Liver (tissue), 9 donors: ENCODE measurements around the gene RIOK1. TPM values are rescaled to one million over a fixed set of nuclear protein-coding genes. Genes with fewer than 3 reads are reported as not detected.
"Not testable (repeated sequence)": the region's sequence is repeated elsewhere in the genome, so short reads cannot be mapped to it uniquely, and the experiment has no call there.

Source experiments
- DNase-seq: peaks from one replicate; pipeline ENCODE4 v3.0.0-alpha.2; 2017; ENCODE audit warnings: low spot score
- H3K27ac ChIP-seq, 2 donors: one replicate each; pipeline ENCODE4 v1.7.0; 2013; ENCODE audit warnings: inconsistent platforms in 2 of 2, low read length in 2 of 2, control low read depth in 1 of 2, low read depth in 1 of 2, mild to moderate bottlenecking in 1 of 2
- H3K27me3 ChIP-seq, 4 donors: one replicate each; pipeline versions ENCODE4 v1.6.1 to v1.7.0; 2013; ENCODE audit warnings: low read length in 3 of 4, inconsistent platforms in 1 of 4, mild to moderate bottlenecking in 1 of 4, moderate library complexity in 1 of 4; ENCODE audit not compliant: control insufficient read depth in 4 of 4, insufficient read depth in 4 of 4
- H3K36me3 ChIP-seq, 4 donors: one replicate each; pipeline versions ENCODE4 v1.6.1 to v1.7.0; 2013; ENCODE audit warnings: low read length in 3 of 4, mild to moderate bottlenecking in 3 of 4, low read depth in 1 of 4, moderate library complexity in 1 of 4; ENCODE audit not compliant: control insufficient read depth in 4 of 4, insufficient read depth in 3 of 4
- H3K4me1 ChIP-seq, 4 donors: one replicate each; pipeline versions ENCODE4 v1.6.1 to v1.7.0; 2013; ENCODE audit warnings: low read length in 3 of 4, mild to moderate bottlenecking in 3 of 4, moderate library complexity in 1 of 4; ENCODE audit not compliant: control insufficient read depth in 4 of 4, insufficient read depth in 4 of 4
- H3K4me3 ChIP-seq, 3 donors: one replicate each; pipeline versions ENCODE4 v1.6.1 to v1.7.0; 2013; ENCODE audit warnings: low read length in 3 of 3, control low read depth in 1 of 3, low read depth in 1 of 3, mild to moderate bottlenecking in 1 of 3
- H3K9ac ChIP-seq, 2 donors: one replicate each; pipeline ENCODE4 v1.7.0; 2013; ENCODE audit warnings: low read length in 2 of 2, mild to moderate bottlenecking in 2 of 2, moderate library complexity in 2 of 2, control low read depth in 1 of 2, low read depth in 1 of 2
- H3K9me3 ChIP-seq, 4 donors: one replicate each; pipeline versions ENCODE4 v1.6.1 to v1.7.0; 2013; ENCODE audit warnings: low read length in 3 of 4; ENCODE audit not compliant: control insufficient read depth in 4 of 4
- EGR1 ChIP-seq, 2 donors: IDR thresholded peaks; 2 replicates each; pipeline ENCODE4 v1.6.1; 2016 to 2018; ENCODE audit warnings: antibody characterized with exemption in 2 of 2, low read depth in 2 of 2
- FOXA1 ChIP-seq: IDR thresholded peaks from 2 replicates; pipeline ENCODE4 v1.6.1; 2016; ENCODE audit warnings: antibody characterized with exemption
- FOXA2 ChIP-seq: IDR thresholded peaks from 2 replicates; pipeline ENCODE4 v1.6.1; 2016; ENCODE audit warnings: antibody characterized with exemption
- GABPA ChIP-seq, 2 donors: IDR thresholded peaks in 1 of 2; conservative IDR thresholded peaks in 1 of 2; 2 replicates each; pipeline ENCODE4 v1.6.1; 2016; ENCODE audit warnings: antibody characterized with exemption in 2 of 2, mild to moderate bottlenecking in 1 of 2, moderate library complexity in 1 of 2
- HNF4A ChIP-seq, 2 donors: conservative IDR thresholded peaks; 2 replicates each; pipeline ENCODE4 v1.6.1; 2016; ENCODE audit warnings: antibody characterized with exemption in 2 of 2, mild to moderate bottlenecking in 2 of 2
- HNF4G ChIP-seq: IDR thresholded peaks from 2 replicates; pipeline ENCODE4 v1.6.1; 2016; ENCODE audit warnings: antibody characterized with exemption
- JUND ChIP-seq, 2 donors: IDR thresholded peaks; 2 replicates each; pipeline ENCODE4 v1.6.1; 2016; ENCODE audit warnings: antibody characterized with exemption in 2 of 2
- MAX ChIP-seq: IDR thresholded peaks from 2 replicates; pipeline ENCODE4 v1.6.1; 2016; ENCODE audit warnings: antibody characterized with exemption
- NR2F2 ChIP-seq: IDR thresholded peaks from 2 replicates; pipeline ENCODE4 v1.6.1; 2016; ENCODE audit warnings: antibody characterized with exemption
- RAD21 ChIP-seq, 2 donors: IDR thresholded peaks; 2 replicates each; pipeline ENCODE4 v1.6.1; 2016; ENCODE audit warnings: antibody characterized with exemption in 2 of 2, mild to moderate bottlenecking in 2 of 2
- RXRA ChIP-seq, 2 donors: IDR thresholded peaks; 2 replicates each; pipeline ENCODE4 v1.6.1; 2017 to 2018; ENCODE audit warnings: antibody characterized with exemption in 2 of 2, mild to moderate bottlenecking in 1 of 2
- SP1 ChIP-seq: IDR thresholded peaks from 2 replicates; pipeline ENCODE4 v1.6.1; 2018; ENCODE audit warnings: antibody characterized with exemption, mild to moderate bottlenecking
- TAF1 ChIP-seq: conservative IDR thresholded peaks from 2 replicates; pipeline ENCODE4 v1.6.1; 2016; ENCODE audit warnings: antibody characterized with exemption, mild to moderate bottlenecking
- WGBS: extraction: QIAGEN DNeasy Blood & Tissue Kit; methylation state at CpG from one replicate; pipeline ENCODE4 v1.1.7; 2013; 5-methylcytosine and 5-hydroxymethylcytosine counted together
- polyA plus RNA-seq, 2 donors: library from polyadenylated mRNA; stranded (reverse) in 1 of 2; unstranded in 1 of 2; fragments of 200-250 nt in 1 of 2; fragments of >200 nt in 1 of 2; fragmentation: Nextera tagmentation in 1 of 2; extraction: Ambion mirVana in 1 of 2; gene quantifications; one replicate each; pipeline versions ENCODE4 v1.2.1 to v1.2.3, GENCODE V29; 2013 to 2015
- total RNA-seq, 2 donors: library from RNA; depleted of rRNA; stranded (reverse); fragments of >200 nt; gene quantifications; one replicate each; pipeline ENCODE4 v1.2.3, GENCODE V29; 2014
- TF ChIP-seq, protein P1 (sequence below): IDR thresholded peaks from 2 replicates; pipeline ENCODE4 v1.6.1; 2016; ENCODE audit warnings: antibody characterized with exemption
- TF ChIP-seq, protein P2 (sequence below): fragments of 150-350 bp; IDR thresholded peaks from 2 replicates; pipeline ENCODE4 v1.5.1; 2017; ENCODE audit warnings: improper control_type of control experiment, low read depth, low read length; ENCODE audit not compliant: missing input control
- donor health status: healthy.
- donor health status: healthy.
- donor health status: healthy.
- donor health status: healthy.
- donor health status: healthy.

Gene RIOK1
- total and polyA plus RNA-seq, 4 donors, result 4.8 to 10.0 (median 6.6) TPM

- WGBS, result 79% methylated on average over 5 of the region's 5 CpGs
- Histone ChIP-seq H3K27ac (no peak overlapping the region), H3K36me3 (no peaks in the 10 kb centered on the region), H3K4me1 (no peaks in the 10 kb centered on the region), H3K9me3 (no peaks in the 10 kb centered on the region), H3K9ac (no peak overlapping the region), H3K27me3 (no peaks in the 10 kb centered on the region), H3K4me3 (no peak overlapping the region)
- TF ChIP-seq FOXA1, result no peak
- no peak for TF ChIP-seq GABPA (IDR thresholded peaks at IDR 0.05 in 1 of 2, conservative IDR thresholded peaks at IDR 0.05 in 1 of 2)
- no peak for TF ChIP-seq RAD21 (IDR thresholded peaks at IDR 0.05)
- no peak for TF ChIP-seq SP1
- TF ChIP-seq, protein P1, sequence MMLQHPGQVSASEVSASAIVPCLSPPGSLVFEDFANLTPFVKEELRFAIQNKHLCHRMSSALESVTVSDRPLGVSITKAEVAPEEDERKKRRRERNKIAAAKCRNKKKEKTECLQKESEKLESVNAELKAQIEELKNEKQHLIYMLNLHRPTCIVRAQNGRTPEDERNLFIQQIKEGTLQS, result no peak
- TF ChIP-seq FOXA2, result no peak
- TF ChIP-seq NR2F2, result no peak
- TF ChIP-seq EGR1 (IDR thresholded peaks at IDR 0.05; ENCODE audit: low read depth in 2 of 2), result no peak
- no peak for DNase-seq
Measured at GRCh38 chr6:7454696-7455358, 65.2 kb downstream of the RIOK1 start.

GRCh38 chr6:7456302-7456701 lies 66.7 kb downstream of the RIOK1 start:
- WGBS, result 93% methylated on average over 31 of the region's 31 CpGs

DNA sequence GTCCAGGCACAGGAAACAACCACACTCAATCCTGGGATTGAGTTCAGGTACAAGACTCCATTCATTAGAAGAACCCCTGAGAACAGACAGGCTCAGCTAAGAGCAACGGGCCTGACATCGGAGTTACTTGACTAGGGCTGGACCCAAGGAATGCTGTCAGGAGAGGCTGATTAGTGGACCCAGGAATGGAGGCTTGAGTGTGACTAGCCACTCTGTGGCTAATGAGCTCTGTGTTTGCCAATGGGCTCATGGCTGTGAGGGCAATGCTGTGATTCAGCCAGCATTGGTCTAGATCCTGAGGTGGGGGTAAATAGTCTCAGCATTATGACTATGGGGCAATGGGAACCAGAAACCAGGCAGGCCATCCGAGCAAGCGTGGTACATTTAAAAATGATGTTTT lies 71.8 kb downstream of the RIOK1 start:
- no peak for DNase-seq

More at GRCh38 chr6:7456302-7456701, 66.7 kb downstream of the RIOK1 start:
- not testable (repeated sequence) for H3K9ac ChIP-seq, H3K9me3 ChIP-seq, H3K4me3 ChIP-seq, H3K36me3 ChIP-seq, DNase-seq, H3K27ac ChIP-seq, H3K4me1 ChIP-seq, H3K27me3 ChIP-seq

DNA sequence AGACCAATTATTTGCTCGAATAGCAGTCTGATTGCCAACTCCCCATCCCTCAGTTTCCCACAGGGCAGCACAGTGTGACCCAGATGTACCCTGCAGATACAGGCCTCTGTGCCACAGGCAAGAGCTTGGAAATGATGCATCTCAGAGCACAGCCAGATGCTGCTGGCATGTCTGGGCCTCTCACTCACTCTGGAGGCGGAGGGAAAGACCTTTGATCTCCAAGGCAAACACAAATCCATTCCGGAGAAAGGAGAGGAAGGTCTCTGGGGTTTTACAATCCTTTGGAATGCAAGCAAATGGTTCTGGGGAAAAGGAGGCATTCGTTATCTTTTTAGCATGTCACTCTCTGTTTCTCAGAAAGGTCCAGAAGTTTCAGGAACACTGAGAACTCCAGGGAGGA lies 74.2 kb downstream of the RIOK1 start:
- Histone ChIP-seq H3K27ac (no peak overlapping the region), H3K9me3 (no peaks in the 10 kb centered on the region), H3K36me3 (no peaks in the 10 kb centered on the region), H3K9ac (no peak overlapping the region), H3K4me1 (no peaks in the 10 kb centered on the region), H3K27me3 (no peaks in the 10 kb centered on the region), H3K4me3 (no peak overlapping the region)
- 51% methylated on average over 4 of the region's 4 CpGs for WGBS
- no peak for DNase-seq
- TF ChIP-seq RXRA (IDR thresholded peaks at IDR 0.05), result no peak
- no peak for TF ChIP-seq NR2F2
- TF ChIP-seq GABPA (IDR thresholded peaks at IDR 0.05 in 1 of 2, conservative IDR thresholded peaks at IDR 0.05 in 1 of 2), result no peak
- TF ChIP-seq SP1, result no peak
- TF ChIP-seq HNF4G, result no peak
- TF ChIP-seq, protein P2, sequence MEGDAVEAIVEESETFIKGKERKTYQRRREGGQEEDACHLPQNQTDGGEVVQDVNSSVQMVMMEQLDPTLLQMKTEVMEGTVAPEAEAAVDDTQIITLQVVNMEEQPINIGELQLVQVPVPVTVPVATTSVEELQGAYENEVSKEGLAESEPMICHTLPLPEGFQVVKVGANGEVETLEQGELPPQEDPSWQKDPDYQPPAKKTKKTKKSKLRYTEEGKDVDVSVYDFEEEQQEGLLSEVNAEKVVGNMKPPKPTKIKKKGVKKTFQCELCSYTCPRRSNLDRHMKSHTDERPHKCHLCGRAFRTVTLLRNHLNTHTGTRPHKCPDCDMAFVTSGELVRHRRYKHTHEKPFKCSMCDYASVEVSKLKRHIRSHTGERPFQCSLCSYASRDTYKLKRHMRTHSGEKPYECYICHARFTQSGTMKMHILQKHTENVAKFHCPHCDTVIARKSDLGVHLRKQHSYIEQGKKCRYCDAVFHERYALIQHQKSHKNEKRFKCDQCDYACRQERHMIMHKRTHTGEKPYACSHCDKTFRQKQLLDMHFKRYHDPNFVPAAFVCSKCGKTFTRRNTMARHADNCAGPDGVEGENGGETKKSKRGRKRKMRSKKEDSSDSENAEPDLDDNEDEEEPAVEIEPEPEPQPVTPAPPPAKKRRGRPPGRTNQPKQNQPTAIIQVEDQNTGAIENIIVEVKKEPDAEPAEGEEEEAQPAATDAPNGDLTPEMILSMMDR, result no peak
- no peak for TF ChIP-seq TAF1
- TF ChIP-seq FOXA2, result no peak
- TF ChIP-seq RAD21 (IDR thresholded peaks at IDR 0.05), result no peak
- TF ChIP-seq, protein P1, result no peak
- no peak for TF ChIP-seq EGR1 (IDR thresholded peaks at IDR 0.05; ENCODE audit: low read depth in 2 of 2)
- TF ChIP-seq HNF4A (conservative IDR thresholded peaks at IDR 0.05), result no peak
- TF ChIP-seq MAX, result no peak

More for the DNA sequence above, 71.8 kb downstream of the RIOK1 start:
- no peak overlapping the region for H3K9ac ChIP-seq
- H3K36me3 ChIP-seq, result no peaks in the 10 kb centered on the region
- no peaks in the 10 kb centered on the region for H3K4me1 ChIP-seq
- 87% methylated on average over 4 of the region's 4 CpGs for WGBS
- TF ChIP-seq FOXA2 (no peak), RXRA (IDR thresholded peaks at IDR 0.05) (no peak), JUND (IDR thresholded peaks at IDR 0.05) (no peak), MAX (no peak), NR2F2 (no peak), RAD21 (IDR thresholded peaks at IDR 0.05) (no peak), SP1 (no peak)
- H3K27me3 ChIP-seq, result no peaks in the 10 kb centered on the region
- H3K4me3 ChIP-seq, result no peak overlapping the region
- no peaks in the 10 kb centered on the region for H3K9me3 ChIP-seq
- H3K27ac ChIP-seq, result no peak overlapping the region
